HepG2 (cell line): Measurements from ENCODE around the gene NPAS2. TPM values are rescaled to one million over a fixed set of nuclear protein-coding genes. Genes with fewer than 3 reads are reported as not detected.

ENCODE experiments used
- ARHGAP35 ChIP-seq: sonication (generic); formaldehyde crosslinking; IDR thresholded peaks from 2 replicates; pipeline ENCODE4 v1.9.0; 2022; ENCODE audit warnings: mild to moderate bottlenecking, inconsistent platforms, moderate library complexity, missing genetic modification reagents, borderline replicate concordance
- ATF1 ChIP-seq: IDR thresholded peaks from 2 replicates; pipeline ENCODE4 v1.6.1; 2016; ENCODE audit warnings: mild to moderate bottlenecking, control low read depth
- CBX2 ChIP-seq, 2 experiments: fragments of 200-600 bp in 1 of 2; sonication (generic); formaldehyde crosslinking in 1 of 2; IDR thresholded peaks; 2 replicates each; pipeline versions ENCODE4 v1.7.0 to v1.8.1; 2018 to 2022; ENCODE audit warnings: low read depth in 2 of 2, low read length in 1 of 2, mild to moderate bottlenecking in 1 of 2, missing genetic modification reagents in 1 of 2
- CENPX ChIP-seq: sonication (generic); formaldehyde crosslinking; IDR thresholded peaks from 2 replicates; pipeline ENCODE4 v1.9.0; 2021; ENCODE audit warnings: mild to moderate bottlenecking, missing genetic modification reagents, moderate library complexity
- DDIT3 ChIP-seq: sonication (generic); formaldehyde crosslinking; IDR thresholded peaks from 2 replicates; pipeline ENCODE4 v1.4.0; 2020; ENCODE audit warnings: mild to moderate bottlenecking, missing genetic modification reagents
- ESRRA ChIP-seq: sonication (generic); formaldehyde crosslinking; IDR thresholded peaks from 2 replicates; pipeline ENCODE4 v1.5.1; 2020; ENCODE audit warnings: mild to moderate bottlenecking, low read depth, missing genetic modification reagents
- KDM2A ChIP-seq: sonication (generic); formaldehyde crosslinking; IDR thresholded peaks from 2 replicates; pipeline ENCODE4 v1.4.0; 2020; ENCODE audit warnings: low read depth, missing genetic modification reagents, borderline replicate concordance
- MTERF4 ChIP-seq: sonication (generic); formaldehyde crosslinking; IDR thresholded peaks from 2 replicates; pipeline ENCODE4 v1.8.0; 2023; ENCODE audit warnings: mild to moderate bottlenecking, missing genetic modification reagents
- PBX3 ChIP-seq: sonication (generic); formaldehyde crosslinking; IDR thresholded peaks from 2 replicates; pipeline ENCODE4 v1.8.1; 2023; ENCODE audit warnings: missing genetic modification reagents, inconsistent platforms, borderline replicate concordance
- POLR2AphosphoS2 ChIP-seq: IDR thresholded peaks from 2 replicates; pipeline ENCODE4 v1.6.1; 2011; ENCODE audit warnings: low read depth, low read length, improper control_type of control experiment
- PRDM15 ChIP-seq: sonication (generic); formaldehyde crosslinking; IDR thresholded peaks from 2 replicates; pipeline ENCODE4 v1.4.0; 2020; ENCODE audit warnings: missing genetic modification reagents
- SNAPC2 ChIP-seq: sonication (generic); formaldehyde crosslinking; IDR thresholded peaks from 2 replicates; pipeline ENCODE4 v1.8.1; 2022; ENCODE audit warnings: mild to moderate bottlenecking, missing genetic modification reagents
- TRAFD1 ChIP-seq: sonication (generic); formaldehyde crosslinking; IDR thresholded peaks from 2 replicates; pipeline ENCODE4 v1.5.1; 2020; ENCODE audit warnings: missing genetic modification reagents, mild to moderate bottlenecking, borderline replicate concordance
- ZNF275 ChIP-seq: sonication (generic); formaldehyde crosslinking; IDR thresholded peaks from 2 replicates; pipeline ENCODE4 v1.8.0; 2022; ENCODE audit warnings: missing genetic modification reagents, mild to moderate bottlenecking, inconsistent platforms, borderline replicate concordance
- ZNF282 ChIP-seq: fragments of 450-650 bp; IDR thresholded peaks from 2 replicates; pipeline ENCODE4 v1.6.1; 2018; ENCODE audit not compliant: partially characterized antibody
- ZNF335 ChIP-seq: sonication (generic); formaldehyde crosslinking; IDR thresholded peaks from 2 replicates; pipeline ENCODE4 v1.4.0; 2020; ENCODE audit warnings: missing genetic modification reagents
- ZNF576 ChIP-seq: sonication (generic); formaldehyde crosslinking; IDR thresholded peaks from 2 replicates; pipeline ENCODE4 v1.4.0; 2020; ENCODE audit warnings: mild to moderate bottlenecking, missing genetic modification reagents
- polyA plus RNA-seq, 8 experiments: library from polyadenylated mRNA; depleted of rRNA in 3 of 8; stranded (reverse) in 7 of 8; unstranded in 1 of 8; fragments of >200 nt; fragmentation: Illumina TruSeq in 4 of 8; extraction: Trizol in 4 of 8; gene quantifications; 2 replicates each; pipeline versions ENCODE4 v1.2.1 to v1.2.3, GENCODE V29; 2011 to 2016; ENCODE audit warnings: low read depth in 4 of 8, missing spikeins in 1 of 8, mixed read lengths in 1 of 8; ENCODE audit not compliant: insufficient read depth in 1 of 8
- total RNA-seq, 5 experiments: library from RNA; depleted of rRNA; stranded (reverse); fragments of >200 nt; fragmentation: Illumina TruSeq; extraction: Trizol; gene quantifications; 2 replicates each; pipeline ENCODE4 v1.2.3, GENCODE V29; 2016; ENCODE audit warnings: low read depth in 1 of 5

Gene NPAS2
- total and polyA plus RNA-seq, 2 of the 13 experiments (the other 11 are each of a cell fraction or from before 2014, with no cell fraction given), result 14.8 to 37.5 TPM

- peak; percentile 64; the same call in 1 of the 2 replicates for TF ChIP-seq ZNF275 (CRISPR knock-in tag)
- TF ChIP-seq CENPX (CRISPR knock-in tag), result no peak
- no peak for TF ChIP-seq PBX3 (CRISPR knock-in tag)
- peak; percentile 70 for TF ChIP-seq SNAPC2
- no peak for TF ChIP-seq MTERF4 (CRISPR knock-in tag)
- TF ChIP-seq POLR2AphosphoS2, result peak; percentile 73; the same call in 1 of the 2 replicates
- peak; percentile 56; the same call in 1 of the 2 replicates for TF ChIP-seq PRDM15 (CRISPR knock-in tag)
- TF ChIP-seq KDM2A (CRISPR knock-in tag), result peak; percentile 23; the same call in 1 of the 2 replicates
- peak; percentile 81; the same call in 1 of the 2 replicates for TF ChIP-seq ESRRA (CRISPR knock-in tag)
- no peak for TF ChIP-seq ZNF282
- TF ChIP-seq CBX2 (IDR thresholded peaks at IDR 0.05; ENCODE audit: low read depth, low read length), result no peak
- TF ChIP-seq CBX2 (CRISPR knock-in tag; IDR thresholded peaks at IDR 0.05; ENCODE audit: low read depth), result no peak; the same call in 1 of the 2 replicates
- TF ChIP-seq ZNF335 (CRISPR knock-in tag), result peak; percentile 60
- TF ChIP-seq TRAFD1 (CRISPR knock-in tag), result no peak
- TF ChIP-seq DDIT3 (CRISPR knock-in tag), result no peak
- TF ChIP-seq ZNF576, result 0 out of 2 replicates have a peak, but pooled peaks have one; percentile 73
- peak; percentile 75 for TF ChIP-seq ATF1 (CRISPR knock-in tag)
- TF ChIP-seq ARHGAP35, result 0 out of 2 replicates have a peak, but pooled peaks have one; percentile 21
These were observed 39.5 kb upstream of the NPAS2 start (continued) for GRCh38 chr2:100780203-100781008.
